HG03196 (cell line): ENCODE measurements around the gene CAB39L.
A peak's percentile ranks its signal among the peaks of the same experiment; 100 is the strongest.

Source experiments
- ATAC-seq: cut with Tn5 transposase; IDR thresholded peaks from one replicate; pipeline ENCODE4 v1.9.1; 2021; ENCODE audit not compliant: unreplicated experiment

The CAB39L gene

GRCh38 chr13:49314344-49314882, 129.5 kb downstream of the CAB39L start:
- no peak for ATAC-seq

- no peak for ATAC-seq
Measured at GRCh38 chr13:49311816-49312215, 132.0 kb downstream of the CAB39L start.

GRCh38 chr13:49310251-49310650, 133.6 kb downstream of the CAB39L start:
- ATAC-seq, result no peak

- no peak for ATAC-seq
Measured at GRCh38 chr13:49308921-49309408, 134.9 kb downstream of the CAB39L start.

DNA sequence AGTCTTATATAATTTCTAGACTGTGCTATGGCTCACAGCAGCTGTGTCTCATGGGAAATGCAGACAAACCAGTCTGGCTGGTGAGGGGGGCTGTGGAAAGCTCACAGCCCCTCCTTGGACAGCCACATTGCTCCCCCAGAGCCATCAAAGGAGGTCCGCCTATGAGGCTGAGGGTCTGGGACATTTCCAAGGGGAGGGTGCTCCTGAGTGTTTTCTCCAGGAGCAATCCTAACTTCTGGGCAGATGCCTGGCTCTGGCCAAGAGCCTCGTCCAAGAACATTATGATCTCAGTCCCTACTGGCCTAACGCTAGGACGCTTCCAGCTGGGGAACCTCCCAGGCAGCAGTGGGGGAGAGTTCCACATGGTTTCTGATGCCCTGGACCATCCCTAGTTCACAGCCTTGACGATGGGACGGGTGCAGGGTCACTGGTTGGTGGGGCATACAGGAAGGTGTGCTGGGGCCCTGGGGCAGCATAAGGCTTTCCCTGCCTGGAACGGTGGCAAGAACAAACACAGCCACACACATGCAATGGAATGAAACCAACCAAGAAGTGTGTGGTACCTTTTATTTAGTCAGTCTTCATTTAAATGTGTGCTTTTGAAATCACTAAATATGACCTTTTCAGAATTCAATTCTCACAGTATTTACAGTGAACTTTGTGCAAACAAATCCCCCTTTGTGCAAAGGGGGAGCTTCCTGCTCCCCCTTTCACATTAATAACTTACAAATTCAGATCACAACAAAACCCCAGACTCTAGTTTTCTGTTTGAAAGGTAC, 135.6 kb downstream of the CAB39L start:
- ATAC-seq, result no peak

- ATAC-seq, result no peak
Measured at GRCh38 chr13:49307365-49307764, 136.5 kb downstream of the CAB39L start.

DNA sequence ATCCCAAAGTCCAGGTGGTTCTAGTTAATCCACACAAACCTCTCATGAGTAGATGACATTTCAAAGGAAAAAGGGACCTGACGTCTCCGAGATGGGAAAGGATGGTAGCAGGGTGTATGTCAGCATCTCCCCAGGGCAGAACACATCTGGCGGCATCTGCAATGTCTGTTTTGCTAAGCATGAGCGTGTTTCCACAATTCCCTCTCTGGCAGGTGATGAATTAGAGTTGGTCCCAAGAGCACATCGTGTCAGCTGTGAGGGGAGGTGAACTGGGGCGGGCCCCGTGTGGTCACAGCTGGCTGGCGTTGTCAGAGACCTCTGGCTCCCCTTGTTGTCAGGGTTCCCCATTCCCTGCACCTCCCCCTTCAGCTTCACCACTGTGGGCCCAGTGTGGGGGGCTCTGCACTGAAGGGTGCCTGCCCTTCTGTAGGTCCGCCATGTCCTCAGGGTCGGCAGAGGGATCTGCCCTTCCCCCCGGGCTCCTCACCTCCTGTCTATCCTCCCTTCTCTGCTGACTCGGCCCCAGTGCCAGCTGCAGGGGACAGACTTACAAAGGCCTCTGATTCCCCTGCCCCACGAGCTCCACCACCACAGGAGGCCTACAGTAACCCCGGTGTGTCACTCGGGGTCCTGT, 138.0 kb downstream of the CAB39L start:
- no peak for ATAC-seq

DNA sequence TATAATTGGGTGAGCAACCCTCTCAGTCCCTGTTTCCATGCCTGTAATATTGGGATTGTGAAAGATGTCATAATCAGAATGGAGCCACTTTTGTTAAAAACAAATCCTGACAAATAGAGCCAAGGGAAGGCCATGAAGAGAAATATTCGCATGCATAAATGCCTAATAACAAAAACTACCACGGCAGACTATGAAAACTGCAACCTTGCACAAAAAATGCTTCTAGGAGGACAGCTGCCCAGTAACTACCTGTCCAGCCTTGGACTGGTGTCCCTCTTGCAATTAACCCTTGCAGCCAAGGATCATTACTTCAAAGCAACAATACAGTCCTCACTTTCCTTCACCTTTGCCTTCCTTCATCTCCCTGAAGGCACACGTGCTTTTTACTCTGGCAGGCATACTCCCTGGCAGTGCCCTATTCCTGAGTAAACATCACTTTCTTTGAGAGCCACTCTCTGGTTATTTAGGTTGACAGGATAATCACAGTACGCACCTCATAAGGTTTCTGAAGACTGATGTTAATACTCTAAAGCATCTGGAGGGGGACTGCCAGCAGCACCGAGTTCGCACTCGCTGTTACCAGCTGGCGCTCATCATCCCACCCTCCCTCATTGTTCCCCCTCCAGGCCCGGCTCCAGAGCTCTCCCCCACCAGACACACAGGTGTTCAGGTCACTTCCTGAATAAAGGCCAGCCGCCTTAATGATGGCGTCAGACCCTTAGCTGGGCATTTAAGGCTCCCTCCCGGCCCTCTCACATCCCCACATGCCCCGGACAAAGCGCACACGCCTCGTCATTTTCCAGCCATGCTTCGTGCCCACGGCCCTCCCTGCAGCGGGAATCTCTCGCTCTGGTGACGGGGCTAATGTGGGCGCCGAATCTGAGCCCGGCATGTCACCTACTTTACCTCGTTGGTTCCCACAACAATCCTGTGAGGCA, 138.8 kb downstream of the CAB39L start:
- no peak for ATAC-seq

DNA sequence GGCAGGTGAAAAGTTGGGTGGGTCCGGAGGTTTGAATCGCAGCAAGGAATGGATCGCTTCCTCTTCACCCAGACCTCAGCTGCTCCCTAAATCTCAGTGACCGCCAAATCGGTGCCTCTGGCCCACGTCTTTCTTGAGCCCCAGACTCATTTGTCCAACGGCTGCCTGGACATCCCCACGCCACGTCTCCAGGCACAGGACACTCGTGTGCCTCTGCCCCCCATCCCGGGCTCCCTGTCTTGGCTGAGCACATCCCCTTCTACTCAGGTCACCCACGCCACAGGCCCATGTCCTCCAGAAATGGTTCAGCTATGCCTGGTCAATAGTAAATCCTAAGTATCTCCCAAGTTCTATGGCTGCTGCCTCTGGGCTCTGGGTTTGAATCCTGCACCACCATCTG, 139.5 kb downstream of the CAB39L start:
- no peak for ATAC-seq

- no peak for ATAC-seq
Measured at GRCh38 chr13:49303533-49304252, 140.2 kb downstream of the CAB39L start.

DNA sequence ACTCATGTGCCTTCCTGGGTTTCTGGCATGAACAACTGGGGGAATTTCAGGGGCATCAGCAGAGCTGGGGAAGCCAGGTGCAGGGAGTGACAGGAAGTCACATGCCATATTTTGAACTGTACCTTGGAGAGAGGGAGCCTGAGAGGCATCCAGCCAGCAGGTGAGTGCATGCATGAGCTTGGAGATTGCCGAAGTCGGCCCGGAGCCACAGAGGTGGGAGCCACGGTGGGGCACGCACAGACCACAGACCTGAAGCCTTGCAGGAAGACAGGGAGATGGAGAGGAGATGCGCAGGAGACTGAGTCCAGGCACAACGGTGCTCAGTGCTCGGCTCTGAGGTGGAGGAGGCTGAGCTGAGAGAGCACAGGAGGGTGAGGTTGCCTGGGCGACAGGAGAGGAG, 141.0 kb downstream of the CAB39L start:
- no peak for ATAC-seq

DNA sequence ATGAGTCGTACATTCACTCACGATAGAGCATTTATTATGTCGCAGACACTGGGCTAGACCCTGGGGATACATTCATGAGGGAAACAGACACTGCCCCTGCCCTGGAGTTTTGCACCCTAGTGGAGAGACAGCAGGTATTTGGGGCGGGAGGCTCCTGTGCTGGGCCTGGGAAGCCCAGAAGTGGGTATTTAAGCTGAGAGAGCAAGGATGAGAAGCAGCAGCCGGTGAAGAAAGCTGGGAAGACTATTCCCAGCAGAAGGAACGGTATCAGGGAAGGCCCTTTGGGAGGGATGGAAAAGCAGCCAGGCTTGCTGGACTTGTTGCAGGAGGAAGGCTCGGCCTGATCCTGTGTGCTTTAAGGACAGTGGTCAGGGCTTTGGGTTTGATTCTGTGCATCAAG, 141.6 kb downstream of the CAB39L start:
- no peak for ATAC-seq

GRCh38 chr13:49300739-49301589, 142.9 kb downstream of the CAB39L start:
- ATAC-seq, result peak; percentile 85

DNA sequence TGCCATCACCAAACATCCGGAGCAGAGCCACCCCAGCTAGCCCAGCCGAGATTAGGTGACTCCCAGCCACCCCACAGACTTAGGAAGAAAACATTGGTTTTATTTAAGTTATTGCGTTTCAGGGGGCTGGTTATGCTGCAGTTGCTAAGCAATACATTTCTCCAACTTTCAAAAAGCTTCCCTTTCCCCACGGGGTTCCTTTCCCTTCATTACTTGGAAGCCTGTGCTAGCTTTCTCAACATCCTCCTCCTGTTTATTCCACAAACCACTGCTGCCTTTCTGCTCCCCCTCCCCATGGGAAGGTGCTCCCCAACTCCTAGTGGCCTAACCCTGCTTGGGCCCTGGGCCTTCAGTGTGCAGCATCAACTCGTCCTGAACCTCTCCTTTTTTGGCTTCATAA, 143.6 kb downstream of the CAB39L start:
- ATAC-seq, result no peak

DNA sequence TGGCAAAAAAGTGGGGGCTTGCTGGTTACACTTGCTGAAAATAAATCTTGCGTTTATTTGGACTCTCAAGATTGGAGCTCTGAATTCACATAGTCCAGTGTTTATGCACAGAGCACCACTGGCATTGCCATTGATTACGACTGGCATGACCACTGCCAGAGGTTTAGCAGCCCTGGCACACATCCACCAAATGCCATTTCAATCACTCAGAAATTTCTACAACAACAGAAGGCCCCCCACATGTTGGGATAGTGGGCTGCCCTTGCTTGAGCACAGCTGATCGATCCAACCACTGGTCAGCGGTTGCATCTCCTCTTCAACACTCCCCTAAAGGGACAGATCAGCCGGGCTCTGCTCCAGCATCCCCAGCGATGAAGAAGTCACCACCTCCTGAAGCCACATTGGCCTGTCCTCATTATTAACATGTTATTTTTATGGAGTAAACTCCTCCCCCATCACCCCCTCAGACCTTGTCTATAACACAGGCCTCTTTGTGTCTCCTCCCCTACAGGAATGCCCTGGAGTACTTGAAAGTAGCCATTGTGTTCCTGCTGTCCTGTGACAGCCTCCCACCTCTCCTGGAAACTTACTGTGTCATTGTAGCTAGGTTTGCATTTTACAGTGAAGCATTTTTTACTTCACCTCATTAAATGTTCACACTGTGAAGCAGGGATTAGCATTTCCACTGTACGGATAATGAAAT, 144.8 kb downstream of the CAB39L start:
- no peak for ATAC-seq

DNA sequence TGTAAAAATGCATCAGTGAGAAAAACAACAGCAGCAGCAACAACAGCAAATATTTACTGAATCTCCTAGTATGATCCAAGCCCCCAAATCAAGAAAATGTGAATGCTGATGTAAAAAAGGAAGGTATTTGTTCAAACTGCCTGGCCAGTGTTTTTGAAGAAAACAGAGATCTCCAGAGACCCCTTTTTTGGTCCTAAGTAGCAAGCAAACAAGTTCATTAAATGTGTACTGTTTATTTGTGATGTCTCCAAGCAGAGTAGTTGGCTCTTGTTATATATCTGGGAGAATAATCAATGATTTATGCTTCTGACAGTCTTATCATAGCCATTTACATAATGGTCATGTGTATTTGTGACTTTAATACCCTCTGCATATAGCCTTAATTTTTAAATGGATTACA, 145.4 kb downstream of the CAB39L start:
- ATAC-seq, result no peak

DNA sequence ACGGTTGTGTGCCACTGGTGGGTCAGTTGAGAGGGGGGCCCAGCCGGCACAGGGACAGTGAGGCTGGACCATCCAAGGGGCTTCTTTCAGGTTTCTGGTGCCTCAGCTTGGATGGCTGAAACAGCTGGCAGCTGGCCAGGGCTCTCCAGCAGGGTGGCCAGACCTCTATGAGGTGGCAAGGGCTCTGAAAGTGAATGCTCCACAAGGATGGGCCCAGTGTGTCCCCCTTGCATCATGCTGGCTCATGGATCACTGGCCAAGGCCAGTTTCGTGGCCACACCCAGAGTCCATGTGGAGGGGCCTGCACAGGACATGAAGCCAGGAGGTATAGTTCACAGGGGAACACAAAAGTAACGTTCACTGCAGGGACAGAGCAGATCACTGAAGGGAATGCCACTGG, 146.5 kb downstream of the CAB39L start:
- ATAC-seq, result no peak

DNA sequence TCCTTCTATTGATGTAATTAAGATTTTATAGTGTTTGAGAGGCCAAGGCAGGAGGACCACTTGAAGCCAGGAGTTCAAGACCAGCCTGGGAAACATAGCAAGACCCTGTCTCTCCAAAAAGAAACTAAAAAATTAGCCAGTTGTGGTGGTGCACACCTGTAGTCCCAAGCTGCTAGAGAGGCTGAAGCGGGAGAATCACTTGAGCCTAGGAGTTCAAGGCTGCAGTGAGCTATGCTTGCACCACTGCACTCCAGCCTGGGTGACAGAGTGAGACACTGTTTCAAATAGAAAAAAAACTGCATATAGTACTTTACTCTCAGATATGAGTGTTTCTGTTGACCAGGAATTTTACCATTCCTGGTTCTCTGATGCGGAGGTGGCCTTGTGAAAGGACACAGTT, 147.2 kb downstream of the CAB39L start:
- ATAC-seq, result no peak

DNA sequence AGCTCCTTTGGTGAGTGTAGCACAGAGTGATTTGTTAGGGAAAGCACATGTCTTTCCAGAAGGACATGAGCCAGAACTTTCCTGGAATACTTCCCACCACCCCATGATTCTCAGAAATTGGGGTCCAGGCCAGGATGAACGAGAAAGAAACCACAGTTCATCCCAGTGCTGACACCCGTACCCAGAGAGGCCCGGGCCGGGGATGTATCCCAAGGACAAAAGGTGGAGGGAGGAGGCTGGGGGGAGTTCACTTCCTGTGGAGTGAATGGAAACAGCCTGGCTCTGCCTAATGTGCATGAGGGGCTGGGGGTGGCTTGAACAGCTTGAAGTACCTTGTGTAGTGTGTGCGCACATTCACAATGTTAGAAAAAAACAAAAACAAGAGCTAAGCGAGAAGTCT, 148.6 kb downstream of the CAB39L start:
- ATAC-seq, result no peak
